HG03045 (cell line): ENCODE results near the gene SH3GL3.

Source experiments
- ATAC-seq: cut with Tn5 transposase; IDR thresholded peaks from one replicate; pipeline ENCODE4 v1.9.1; 2021; ENCODE audit warnings: mild to moderate bottlenecking, moderate library complexity; ENCODE audit not compliant: unreplicated experiment

The SH3GL3 gene

GRCh38 chr15:83658430-83659416, 211.6 kb downstream of the SH3GL3 start:
- no peak for ATAC-seq

GRCh38 chr15:83659417-83659812, 212.3 kb downstream of the SH3GL3 start:
- ATAC-seq, result no peak

DNA sequence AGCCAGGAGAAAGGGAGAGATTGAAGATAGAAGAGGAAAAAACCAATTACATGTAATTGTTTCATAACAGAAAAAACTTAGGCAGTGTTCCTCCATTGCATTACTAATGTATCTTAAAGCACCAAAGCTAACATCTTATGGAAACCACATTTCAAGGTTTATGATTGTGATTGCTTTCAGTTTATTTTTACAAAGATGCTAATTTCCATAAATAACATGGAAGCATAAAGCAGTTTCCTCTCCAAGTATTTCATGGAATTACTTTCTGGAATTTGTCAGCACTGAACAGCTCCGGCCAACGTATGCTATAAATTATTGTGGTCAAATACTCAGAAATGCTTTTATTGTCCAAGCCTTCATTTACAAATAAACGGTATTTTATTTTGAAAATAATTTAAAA, 218.3 kb downstream of the SH3GL3 start:
- ATAC-seq, result no peak
